ENCODE measurements around the gene CYP11A1.
A peak's percentile ranks its signal among the peaks of the same experiment; 100 is the strongest.

Gene CYP11A1

GRCh38 chr15:74343797-74344127 lies 23.7 kb downstream of the CYP11A1 start:
- DNase-seq: no peak

- no peak for DNase-seq
Observed at GRCh38 chr15:74343127-74343796, 24.2 kb downstream of the CYP11A1 start.

GRCh38 chr15:74340150-74340549 lies 27.3 kb downstream of the CYP11A1 start:
- no peak for DNase-seq

- no peak for DNase-seq
Observed at GRCh38 chr15:74339371-74339770, 28.1 kb downstream of the CYP11A1 start.

GRCh38 chr15:74338676-74339075 lies 28.8 kb downstream of the CYP11A1 start:
- DNase-seq: no peak

GRCh38 chr15:74337607-74338211 lies 29.7 kb downstream of the CYP11A1 start:
- no peak for DNase-seq

GRCh38 chr15:74337146-74337545 lies 30.3 kb downstream of the CYP11A1 start:
- DNase-seq: no peak

GRCh38 chr15:74336061-74337005 lies 31.1 kb downstream of the CYP11A1 start:
- DNase-seq: no peak

- no peak for DNase-seq
Observed at GRCh38 chr15:74335396-74335795, 32.0 kb downstream of the CYP11A1 start.

GRCh38 chr15:74334127-74334526 lies 33.3 kb downstream of the CYP11A1 start:
- DNase-seq: no peak

- no peak for DNase-seq
Observed at GRCh38 chr15:74333662-74334061, 33.8 kb downstream of the CYP11A1 start.

GRCh38 chr15:74333093-74333492 lies 34.4 kb downstream of the CYP11A1 start:
- no peak for DNase-seq

GRCh38 chr15:74332611-74333010 lies 34.8 kb downstream of the CYP11A1 start:
- DNase-seq: no peak

- DNase-seq: no peak
Observed at GRCh38 chr15:74332011-74332410, 35.4 kb downstream of the CYP11A1 start.

GRCh38 chr15:74330861-74331408 lies 36.5 kb downstream of the CYP11A1 start:
- DNase-seq: no peak

- no peak for DNase-seq
Observed at GRCh38 chr15:74328331-74329056, 39.0 kb downstream of the CYP11A1 start.

GRCh38 chr15:74327756-74328155 lies 39.7 kb downstream of the CYP11A1 start:
- DNase-seq: peak; percentile 36

GRCh38 chr15:74326746-74327145 lies 40.7 kb downstream of the CYP11A1 start:
- no peak for DNase-seq

GRCh38 chr15:74324714-74325113 lies 42.7 kb downstream of the CYP11A1 start:
- no peak for DNase-seq

- DNase-seq: peak; percentile 62
Observed at GRCh38 chr15:74322558-74323180, 44.8 kb downstream of the CYP11A1 start.

GRCh38 chr15:74320352-74321247 lies 46.8 kb downstream of the CYP11A1 start:
- peak; percentile 57 for DNase-seq
